GM10847 (cell line): Measurements from ENCODE around the gene CEP135.

ENCODE experiments used
- POLR2A ChIP-seq: IDR thresholded peaks from 2 replicates; pipeline ENCODE4 v1.6.1; 2011; ENCODE audit not compliant: insufficient read length; ENCODE audit errors: extremely low read depth

Gene CEP135

GRCh38 chr4:56042225-56042624 lies 93.5 kb downstream of the CEP135 start:
- TF ChIP-seq POLR2A, result no peak

- TF ChIP-seq POLR2A, result no peak
These were observed 99.6 kb downstream of the CEP135 start for GRCh38 chr4:56048383-56048701.

DNA sequence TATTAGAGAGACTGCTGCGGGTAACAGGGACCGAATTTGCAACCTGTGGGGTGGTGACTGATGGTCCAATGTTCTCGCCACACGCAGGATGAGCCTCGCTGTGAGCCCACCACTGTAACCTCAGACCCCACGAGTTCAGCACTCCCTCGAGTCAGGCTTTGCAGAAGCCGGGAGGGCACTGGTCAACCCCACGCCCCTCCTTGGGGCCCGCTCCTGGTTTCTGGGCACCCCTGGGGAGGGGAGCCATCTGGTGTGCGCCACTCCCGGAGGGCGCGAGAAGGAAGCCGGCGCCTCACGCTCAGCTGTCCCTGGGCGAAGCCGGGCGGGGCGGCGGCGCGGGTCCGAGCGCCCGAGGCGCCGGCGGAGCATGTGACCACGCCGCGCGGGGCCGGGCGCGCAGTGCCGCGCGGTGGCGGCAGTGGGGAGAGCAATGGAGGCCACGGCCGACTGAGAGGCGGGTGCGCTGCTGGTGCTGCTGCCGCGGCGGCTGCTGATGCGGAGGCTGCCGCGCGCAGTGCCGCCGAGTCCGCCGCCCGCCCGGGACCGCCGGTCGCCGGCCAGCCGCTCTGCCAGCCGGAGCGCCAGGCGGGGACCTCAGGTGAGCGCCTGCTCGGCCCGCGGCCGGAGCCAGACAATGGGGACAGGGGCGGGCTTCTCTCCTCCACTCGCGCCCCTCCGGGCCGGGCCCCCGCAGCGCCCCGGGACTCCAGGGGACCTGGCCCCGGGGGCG lies 100.1 kb downstream of the CEP135 start:
- no peak for TF ChIP-seq POLR2A

DNA sequence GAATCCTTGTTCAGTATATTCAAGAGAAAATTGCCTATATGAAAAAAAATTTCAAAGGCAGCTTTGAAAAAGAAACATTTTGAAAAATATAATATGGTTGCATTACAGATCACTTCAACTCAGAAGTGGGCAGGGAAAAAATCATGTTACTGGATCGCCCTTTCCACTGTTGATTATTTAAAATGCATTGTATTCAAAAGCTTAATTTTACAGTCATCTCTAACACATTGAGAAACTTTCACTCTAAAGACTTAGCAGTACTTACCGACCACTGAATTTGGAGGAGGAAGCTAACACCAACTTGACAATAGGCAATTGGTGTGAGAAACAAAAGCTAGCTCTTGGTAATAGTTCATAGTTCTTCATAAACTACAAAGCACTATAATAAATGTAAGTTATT lies 101.9 kb downstream of the CEP135 start:
- no peak for TF ChIP-seq POLR2A

DNA sequence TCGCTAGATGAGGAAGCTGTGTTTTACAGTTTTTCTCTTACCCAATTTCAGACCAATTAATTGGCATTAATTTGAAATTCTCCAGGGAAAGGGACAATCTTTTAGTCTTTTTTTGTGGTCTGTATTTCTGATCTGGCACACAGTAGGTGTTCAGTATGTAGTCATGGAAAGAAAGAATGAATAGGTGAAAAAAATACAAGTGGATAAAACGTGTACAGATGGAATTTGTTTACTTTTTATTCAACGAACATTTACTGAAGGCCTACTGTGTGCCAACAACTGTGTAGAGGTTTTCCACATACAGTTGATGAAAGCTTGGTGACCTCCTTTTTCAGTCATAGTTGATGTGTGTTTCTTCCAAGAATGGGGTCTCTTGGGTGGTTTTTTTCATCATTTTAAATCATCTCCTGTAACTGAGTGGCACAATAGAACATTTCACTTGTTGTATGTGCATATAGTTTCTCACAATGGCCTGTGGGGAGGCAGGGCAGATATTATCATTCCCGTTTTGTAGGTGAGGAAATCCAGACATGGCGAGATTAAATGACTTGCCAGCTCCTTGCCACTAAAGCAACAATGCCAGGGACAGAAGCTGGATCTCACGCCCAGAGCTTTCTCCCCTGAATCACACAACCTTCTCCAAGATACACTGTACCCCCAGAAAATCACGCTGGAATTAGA lies 102.4 kb downstream of the CEP135 start:
- no peak for TF ChIP-seq POLR2A

- no peak for TF ChIP-seq POLR2A
These were observed 102.9 kb downstream of the CEP135 start for GRCh38 chr4:56051710-56052075.

- no peak for TF ChIP-seq POLR2A
These were observed 103.7 kb downstream of the CEP135 start for GRCh38 chr4:56052481-56052880.

DNA sequence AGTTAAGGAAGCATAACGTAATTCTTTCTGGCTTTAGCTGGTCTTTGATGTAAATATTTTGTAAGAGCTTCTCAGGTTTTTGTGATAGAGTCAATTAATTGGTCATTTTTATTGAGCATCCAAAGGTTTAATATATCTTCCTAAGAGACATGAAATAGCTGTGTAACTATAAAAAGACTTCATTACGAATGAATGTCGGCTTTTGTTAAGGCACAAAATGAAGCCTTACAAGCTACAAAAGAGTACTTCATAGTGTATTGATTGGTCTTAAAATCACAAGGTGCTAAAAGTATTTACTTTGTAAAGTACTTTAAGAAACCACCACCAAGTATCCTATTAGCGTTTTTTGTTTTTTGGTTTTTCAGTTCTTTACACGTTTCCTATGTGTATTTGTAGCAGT lies 104.2 kb downstream of the CEP135 start:
- no peak for TF ChIP-seq POLR2A

- no peak for TF ChIP-seq POLR2A
These were observed 106.6 kb downstream of the CEP135 start for GRCh38 chr4:56055027-56055977.

- no peak for TF ChIP-seq POLR2A
These were observed 107.2 kb downstream of the CEP135 start for GRCh38 chr4:56055991-56056390.

- TF ChIP-seq POLR2A, result no peak
These were observed 109.8 kb downstream of the CEP135 start for GRCh38 chr4:56058555-56058954.

- no peak for TF ChIP-seq POLR2A
These were observed 111.3 kb downstream of the CEP135 start for GRCh38 chr4:56060036-56060435.

- no peak for TF ChIP-seq POLR2A
These were observed 113.4 kb downstream of the CEP135 start for GRCh38 chr4:56062106-56062505.

GRCh38 chr4:56062526-56063145 lies 113.9 kb downstream of the CEP135 start:
- TF ChIP-seq POLR2A, result no peak

GRCh38 chr4:56066493-56066892 lies 117.7 kb downstream of the CEP135 start:
- TF ChIP-seq POLR2A, result no peak
